K562 (cell line): ENCODE results near the gene KPNA4. TPM values are rescaled to one million over a fixed set of nuclear protein-coding genes. Genes with fewer than 3 reads are reported as not detected.

Source experiments
- ARID2 ChIP-seq: fragments of 450-650 bp; IDR thresholded peaks from 2 replicates; pipeline ENCODE4 v1.6.1; 2017; ENCODE audit warnings: antibody characterized with exemption, mild to moderate bottlenecking
- C11orf30 ChIP-seq: fragments of 450-650 bp; IDR thresholded peaks from 2 replicates; pipeline ENCODE4 v1.6.1; 2016; ENCODE audit warnings: low read depth, mild to moderate bottlenecking
- CCNT2 ChIP-seq: IDR thresholded peaks from 2 replicates; pipeline ENCODE4 v1.6.1; 2011; ENCODE audit warnings: borderline replicate concordance, low read depth, mild to moderate bottlenecking, moderate library complexity, mixed read lengths, low read length; ENCODE audit not compliant: insufficient read length; ENCODE audit errors: extremely low read depth
- FOXM1 ChIP-seq, 2 experiments: fragments of 450-650 bp in 1 of 2; sonication (generic) in 1 of 2; formaldehyde crosslinking in 1 of 2; IDR thresholded peaks; 2 replicates each; pipeline versions ENCODE4 v1.6.1 to v1.9.0; 2017 to 2022; ENCODE audit warnings: low read depth in 2 of 2, mild to moderate bottlenecking in 2 of 2, missing genetic modification reagents in 1 of 2, moderate library complexity in 1 of 2
- HDAC1 ChIP-seq, 2 experiments: fragments of 450-650 bp; IDR thresholded peaks; 2 replicates each; pipeline ENCODE4 v1.6.1; 2016 to 2017; ENCODE audit warnings: inconsistent platforms in 1 of 2, mild to moderate bottlenecking in 1 of 2, moderate library complexity in 1 of 2
- HDAC2 ChIP-seq: fragments of 450-650 bp; IDR thresholded peaks from 2 replicates; pipeline ENCODE4 v1.6.1; 2016; ENCODE audit warnings: mild to moderate bottlenecking
- HSF4 ChIP-seq: fragments of 250-450 bp; sonication (Bioruptor Pico); IDR thresholded peaks from 2 replicates; pipeline ENCODE4 v2.1.2; 2022; ENCODE audit warnings: mild to moderate bottlenecking, moderate library complexity, borderline replicate concordance
- NBN ChIP-seq: fragments of 450-650 bp; IDR thresholded peaks from 2 replicates; pipeline ENCODE4 v1.6.1; 2016; ENCODE audit warnings: low read depth, mild to moderate bottlenecking
- NR2C2 ChIP-seq, 2 experiments: fragments of 200-800 bp in 1 of 2; sonication (Bioruptor generic) in 1 of 2; sonication (generic) in 1 of 2; formaldehyde crosslinking in 1 of 2; IDR thresholded peaks; 2 replicates each; pipeline versions ENCODE4 v1.6.1 to v1.8.0; 2016 to 2022; ENCODE audit warnings: mild to moderate bottlenecking in 1 of 2, missing compliant biosample characterization in 1 of 2, missing genetic modification characterization in 1 of 2, missing genetic modification reagents in 1 of 2
- OTX1 ChIP-seq: fragments of 450-650 bp; formaldehyde crosslinking; IDR thresholded peaks from 2 replicates; pipeline ENCODE4 v1.4.0; 2022; ENCODE audit warnings: mild to moderate bottlenecking
- SAFB ChIP-seq: fragments of 200-400 bp; formaldehyde crosslinking; IDR thresholded peaks from 2 replicates; pipeline ENCODE4 v1.6.1; 2017; ENCODE audit warnings: low read depth, low read length, borderline replicate concordance
- SIN3B ChIP-seq: fragments of 450-650 bp; IDR thresholded peaks from 2 replicates; pipeline ENCODE4 v1.6.1; 2017; ENCODE audit warnings: low read depth, mild to moderate bottlenecking, moderate library complexity
- SRSF9 ChIP-seq: fragments of 200-400 bp; formaldehyde crosslinking; IDR thresholded peaks from 2 replicates; pipeline ENCODE4 v1.6.1; 2017; ENCODE audit warnings: low read depth, low read length, borderline replicate concordance
- STAG1 ChIP-seq: sonication (generic); formaldehyde crosslinking; IDR thresholded peaks from 2 replicates; pipeline ENCODE4 v1.5.0; 2020; ENCODE audit warnings: missing genetic modification reagents, borderline replicate concordance
- TAF7 ChIP-seq: fragments of 450-650 bp; IDR thresholded peaks from 2 replicates; pipeline ENCODE4 v1.6.1; 2016; ENCODE audit warnings: missing genetic modification characterization, missing compliant biosample characterization
- ZFP36 ChIP-seq: fragments of 150-350 bp; IDR thresholded peaks from 2 replicates; pipeline ENCODE4 v1.6.1; 2018; ENCODE audit warnings: low read length, low read depth; ENCODE audit not compliant: partially characterized antibody
- ZNF551 ChIP-seq: fragments of 250-450 bp; sonication (Bioruptor Pico); IDR thresholded peaks from 2 replicates; pipeline ENCODE4 v1.5.0; 2021; ENCODE audit warnings: mild to moderate bottlenecking, moderate library complexity
- ZNF830 ChIP-seq: fragments of 250-450 bp; sonication (Bioruptor Pico); IDR thresholded peaks from 2 replicates; pipeline ENCODE4 v1.5.0; 2021; ENCODE audit warnings: mild to moderate bottlenecking
- ZZZ3 ChIP-seq: fragments of 450-650 bp; IDR thresholded peaks from 2 replicates; pipeline ENCODE4 v1.6.1; 2016; ENCODE audit warnings: antibody characterized with exemption, mild to moderate bottlenecking, moderate library complexity
- polyA plus RNA-seq, 8 experiments: library from polyadenylated mRNA; depleted of rRNA in 4 of 8; stranded (reverse) in 5 of 8; unstranded in 3 of 8; fragments of >200 nt; fragmentation: Nextera tagmentation in 2 of 8; fragmentation: Illumina TruSeq in 1 of 8; extraction: Ambion mirVana in 2 of 8; extraction: Trizol in 1 of 8; gene quantifications; 2 replicates each; pipeline versions ENCODE4 v1.2.1 to v1.2.3, GENCODE V29; 2011 to 2014; ENCODE audit warnings: inconsistent platforms in 1 of 8, missing spikeins in 1 of 8
- total RNA-seq, 7 experiments: library from RNA; depleted of rRNA in 6 of 7; stranded (reverse); fragments of >200 nt in 6 of 7; fragmentation: Illumina TruSeq in 2 of 7; extraction: Trizol in 2 of 7; gene quantifications; 2 replicates each; pipeline versions ENCODE4 v1.2.1 to v1.2.3, GENCODE V29; 2011 to 2021; ENCODE audit warnings: low replicate concordance in 1 of 7
- TF ChIP-seq, protein P1 (sequence below): sonication (generic); IDR thresholded peaks from 2 replicates; pipeline ENCODE4 v1.6.1; 2016
- TF ChIP-seq, protein P2 (sequence below): sonication (generic); formaldehyde crosslinking; IDR thresholded peaks from 2 replicates; pipeline ENCODE4 v1.8.0; 2022; ENCODE audit warnings: missing genetic modification reagents, mild to moderate bottlenecking, moderate library complexity, borderline replicate concordance
- TF ChIP-seq, protein P3 (sequence below): fragments of 450-650 bp; IDR thresholded peaks from 2 replicates; pipeline ENCODE4 v1.6.1; 2016; ENCODE audit warnings: borderline replicate concordance

The KPNA4 gene
- total and polyA plus RNA-seq, 9 of the 15 experiments (the other 6 are each of a cell fraction or from before 2014, with no cell fraction given) = 13.9 to 66.6 (median 34.5) TPM

DNA sequence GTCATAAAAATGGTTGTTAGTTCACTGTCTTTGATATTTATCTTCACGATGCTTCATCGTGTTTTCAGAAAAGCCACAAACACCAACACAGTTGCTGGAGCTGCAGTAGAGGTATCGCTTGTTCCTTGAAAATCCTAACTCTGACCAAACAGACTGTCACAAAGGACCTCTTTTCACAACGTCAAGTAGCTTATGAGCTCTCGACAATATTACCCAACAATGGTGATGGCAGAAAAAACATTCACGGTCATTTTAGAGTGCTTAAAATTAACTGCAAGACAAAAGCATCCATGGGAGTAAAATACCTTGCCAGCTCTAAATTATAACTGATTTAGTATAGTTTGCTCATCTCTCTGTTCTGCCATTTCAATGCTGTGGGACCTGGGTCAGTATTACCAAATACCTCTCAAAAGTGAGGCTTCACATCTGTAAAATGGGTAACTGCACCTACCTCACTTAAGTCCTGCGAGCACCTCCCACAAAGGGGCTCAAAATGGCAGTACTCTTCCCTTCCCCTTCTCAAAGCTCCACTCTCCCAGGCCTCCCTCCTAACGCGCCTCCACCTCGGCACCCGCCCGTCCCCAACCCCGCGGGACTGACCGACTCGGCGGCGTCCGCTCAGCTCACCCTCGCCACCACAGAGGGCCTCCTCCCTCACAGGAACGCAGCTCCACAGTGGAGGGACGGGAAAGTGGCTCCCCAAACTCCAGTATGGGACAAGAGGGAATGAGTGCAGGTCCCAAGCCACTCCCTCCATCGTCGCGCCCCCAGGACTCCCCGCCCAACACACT, 116.3 kb downstream of the KPNA4 start (continued):
- TF ChIP-seq OTX1 (CRISPR knock-in tag) = peak; percentile 52; the same call in 1 of the 2 replicates
- no peak for TF ChIP-seq ARID2
- TF ChIP-seq SRSF9 = no peak
- no peak for TF ChIP-seq NR2C2 (CRISPR knock-in tag; IDR thresholded peaks at IDR 0.05)
- 0 out of 2 replicates have a peak, but pooled peaks have one; percentile 12 for TF ChIP-seq NR2C2 (tag; IDR thresholded peaks at IDR 0.05)
- TF ChIP-seq SAFB = peak; percentile 41; the same call in 1 of the 2 replicates
- TF ChIP-seq ZFP36 = peak; percentile 1
- peak; percentile 84; the same call in 1 of the 2 replicates for TF ChIP-seq TAF7 (tag)
- peak; percentile 3 for TF ChIP-seq CCNT2
- no peak for TF ChIP-seq ZNF551
- TF ChIP-seq NBN = no peak
- TF ChIP-seq ZZZ3 = no peak
- peak; percentile 54; the same call in 1 of the 2 replicates for TF ChIP-seq SIN3B
- peak; percentile 12; the same call in 1 of the 2 replicates for TF ChIP-seq FOXM1 (IDR thresholded peaks at IDR 0.05; ENCODE audit: low read depth)
- no peak for TF ChIP-seq FOXM1 (CRISPR knock-in tag; IDR thresholded peaks at IDR 0.05; ENCODE audit: low read depth)
- 0 out of 2 replicates have a peak, but pooled peaks have one; percentile 13 for TF ChIP-seq C11orf30
- TF ChIP-seq HSF4 (CRISPR knock-in tag) = no peak
- no peak for TF ChIP-seq STAG1 (CRISPR knock-in tag)
- TF ChIP-seq, protein P1, sequence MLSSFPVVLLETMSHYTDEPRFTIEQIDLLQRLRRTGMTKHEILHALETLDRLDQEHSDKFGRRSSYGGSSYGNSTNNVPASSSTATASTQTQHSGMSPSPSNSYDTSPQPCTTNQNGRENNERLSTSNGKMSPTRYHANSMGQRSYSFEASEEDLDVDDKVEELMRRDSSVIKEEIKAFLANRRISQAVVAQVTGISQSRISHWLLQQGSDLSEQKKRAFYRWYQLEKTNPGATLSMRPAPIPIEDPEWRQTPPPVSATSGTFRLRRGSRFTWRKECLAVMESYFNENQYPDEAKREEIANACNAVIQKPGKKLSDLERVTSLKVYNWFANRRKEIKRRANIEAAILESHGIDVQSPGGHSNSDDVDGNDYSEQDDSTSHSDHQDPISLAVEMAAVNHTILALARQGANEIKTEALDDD = no peak
- TF ChIP-seq HDAC2 = peak; percentile 60
- TF ChIP-seq, protein P2, sequence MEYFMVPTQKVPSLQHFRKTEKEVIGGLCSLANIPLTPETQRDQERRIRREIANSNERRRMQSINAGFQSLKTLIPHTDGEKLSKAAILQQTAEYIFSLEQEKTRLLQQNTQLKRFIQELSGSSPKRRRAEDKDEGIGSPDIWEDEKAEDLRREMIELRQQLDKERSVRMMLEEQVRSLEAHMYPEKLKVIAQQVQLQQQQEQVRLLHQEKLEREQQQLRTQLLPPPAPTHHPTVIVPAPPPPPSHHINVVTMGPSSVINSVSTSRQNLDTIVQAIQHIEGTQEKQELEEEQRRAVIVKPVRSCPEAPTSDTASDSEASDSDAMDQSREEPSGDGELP = no peak
- TF ChIP-seq, protein P3, sequence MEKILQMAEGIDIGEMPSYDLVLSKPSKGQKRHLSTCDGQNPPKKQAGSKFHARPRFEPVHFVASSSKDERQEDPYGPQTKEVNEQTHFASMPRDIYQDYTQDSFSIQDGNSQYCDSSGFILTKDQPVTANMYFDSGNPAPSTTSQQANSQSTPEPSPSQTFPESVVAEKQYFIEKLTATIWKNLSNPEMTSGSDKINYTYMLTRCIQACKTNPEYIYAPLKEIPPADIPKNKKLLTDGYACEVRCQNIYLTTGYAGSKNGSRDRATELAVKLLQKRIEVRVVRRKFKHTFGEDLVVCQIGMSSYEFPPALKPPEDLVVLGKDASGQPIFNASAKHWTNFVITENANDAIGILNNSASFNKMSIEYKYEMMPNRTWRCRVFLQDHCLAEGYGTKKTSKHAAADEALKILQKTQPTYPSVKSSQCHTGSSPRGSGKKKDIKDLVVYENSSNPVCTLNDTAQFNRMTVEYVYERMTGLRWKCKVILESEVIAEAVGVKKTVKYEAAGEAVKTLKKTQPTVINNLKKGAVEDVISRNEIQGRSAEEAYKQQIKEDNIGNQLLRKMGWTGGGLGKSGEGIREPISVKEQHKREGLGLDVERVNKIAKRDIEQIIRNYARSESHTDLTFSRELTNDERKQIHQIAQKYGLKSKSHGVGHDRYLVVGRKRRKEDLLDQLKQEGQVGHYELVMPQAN = peak; percentile 83
- TF ChIP-seq ZNF830 = peak; percentile 13; the same call in 1 of the 2 replicates
- TF ChIP-seq HDAC1 (IDR thresholded peaks at IDR 0.05) = peak in 1 of 2 experiments; percentile 81; a peak in 2 of 4 replicates
